ENCODE data around the gene TGFB3.

Gene TGFB3

DNA sequence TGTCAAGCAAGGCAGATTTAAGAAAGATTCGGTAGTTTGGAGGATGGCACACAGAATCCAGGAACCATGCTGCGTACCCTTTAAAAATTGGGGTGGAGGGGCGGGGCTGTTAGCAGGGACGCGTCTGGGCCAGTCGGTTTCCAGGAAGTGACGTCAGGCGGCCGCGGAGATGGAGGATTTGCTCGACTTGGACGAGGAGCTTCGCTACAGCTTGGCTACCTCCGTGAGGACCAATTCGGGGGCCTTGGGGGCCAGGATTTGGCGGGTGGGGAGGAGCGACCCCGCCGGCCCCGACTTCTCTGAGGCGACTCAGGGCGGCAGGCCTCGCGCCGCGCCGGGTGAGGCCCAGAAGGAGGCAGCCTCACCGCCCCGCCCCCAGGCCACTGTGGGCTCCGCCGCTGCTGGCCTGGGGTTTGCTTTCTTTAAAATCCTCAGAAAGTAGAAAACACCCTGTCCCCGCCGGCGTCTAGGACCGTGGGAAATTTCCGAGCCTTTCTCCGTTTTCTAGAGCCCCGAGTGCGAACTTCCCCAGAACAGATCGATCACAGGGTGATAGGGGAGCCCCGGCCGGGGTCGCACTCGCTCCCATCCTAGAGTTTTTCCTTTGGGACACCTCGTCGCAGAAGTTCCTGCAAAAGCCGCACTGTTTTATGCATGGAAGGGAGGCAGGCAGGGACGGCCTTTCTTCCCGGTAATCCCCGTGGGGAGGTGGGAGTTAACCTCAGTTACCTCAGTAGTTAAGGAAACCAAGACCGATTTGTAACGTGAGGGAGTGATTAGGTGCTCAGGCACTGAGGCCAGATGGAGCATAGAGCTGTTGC lies 4.0 kb upstream of the TGFB3 start, which contains the start of gene IFT43:
IFT43 (plus strand) TSS at position 146 of the 821 bp plus-strand sequence; CDS start at position 170, 24 bp downstream.
- peak; percentile 76 for FAIRE-seq
- DNase-seq (ENCODE audit: insufficient read length): peak; percentile 74
- TF ChIP-seq TAF1 (IDR thresholded peaks at IDR 0.05; ENCODE audit: borderline replicate concordance, low read depth, low read length) (no peak), POLR2A (IDR thresholded peaks at IDR 0.05; ENCODE audit: low read depth, low read length) (no peak), POLR2AphosphoS5 (IDR thresholded peaks at IDR 0.05; ENCODE audit: low read depth, low read length) (no peak)

GRCh38 chr14:75984674-75985073 lies 2.9 kb upstream of the TGFB3 start:
- TF ChIP-seq POLR2AphosphoS5 (IDR thresholded peaks at IDR 0.05; ENCODE audit: low read depth, low read length): no peak
- TF ChIP-seq POLR2A (IDR thresholded peaks at IDR 0.05; ENCODE audit: low read depth, low read length): no peak
- no peak for TF ChIP-seq TAF1 (IDR thresholded peaks at IDR 0.05; ENCODE audit: borderline replicate concordance, low read depth, low read length)

GRCh38 chr14:75983019-75983358 lies 1.2 kb upstream of the TGFB3 start:
- TF ChIP-seq POLR2AphosphoS5 (IDR thresholded peaks at IDR 0.05; ENCODE audit: low read depth, low read length): no peak
- FAIRE-seq (no peak), DNase-seq (ENCODE audit: insufficient read length) (no peak)

More at GRCh38 chr14:75984674-75985073, 2.9 kb upstream of the TGFB3 start:
- DNase-seq (ENCODE audit: insufficient read length) (no peak), FAIRE-seq (no peak)

- TF ChIP-seq POLR2AphosphoS5 (IDR thresholded peaks at IDR 0.05; ENCODE audit: low read depth, low read length) (no peak), POLR2A (IDR thresholded peaks at IDR 0.05; ENCODE audit: low read depth, low read length) (no peak), TAF1 (IDR thresholded peaks at IDR 0.05; ENCODE audit: borderline replicate concordance, low read depth, low read length) (no peak)
- peak; percentile 71 for DNase-seq (ENCODE audit: insufficient read length)
- FAIRE-seq: peak; percentile 81
Observed at GRCh38 chr14:75982266-75983018, 647 bp upstream of the TGFB3 start.

GRCh38 chr14:75980856-75981255 lies 939 bp downstream of the TGFB3 start:
- DNase-seq (ENCODE audit: insufficient read length) (no peak), FAIRE-seq (no peak)
- TF ChIP-seq POLR2A (IDR thresholded peaks at IDR 0.05; ENCODE audit: low read depth, low read length) (no peak), POLR2AphosphoS5 (IDR thresholded peaks at IDR 0.05; ENCODE audit: low read depth, low read length) (no peak), TAF1 (IDR thresholded peaks at IDR 0.05; ENCODE audit: borderline replicate concordance, low read depth, low read length) (no peak)

DNA sequence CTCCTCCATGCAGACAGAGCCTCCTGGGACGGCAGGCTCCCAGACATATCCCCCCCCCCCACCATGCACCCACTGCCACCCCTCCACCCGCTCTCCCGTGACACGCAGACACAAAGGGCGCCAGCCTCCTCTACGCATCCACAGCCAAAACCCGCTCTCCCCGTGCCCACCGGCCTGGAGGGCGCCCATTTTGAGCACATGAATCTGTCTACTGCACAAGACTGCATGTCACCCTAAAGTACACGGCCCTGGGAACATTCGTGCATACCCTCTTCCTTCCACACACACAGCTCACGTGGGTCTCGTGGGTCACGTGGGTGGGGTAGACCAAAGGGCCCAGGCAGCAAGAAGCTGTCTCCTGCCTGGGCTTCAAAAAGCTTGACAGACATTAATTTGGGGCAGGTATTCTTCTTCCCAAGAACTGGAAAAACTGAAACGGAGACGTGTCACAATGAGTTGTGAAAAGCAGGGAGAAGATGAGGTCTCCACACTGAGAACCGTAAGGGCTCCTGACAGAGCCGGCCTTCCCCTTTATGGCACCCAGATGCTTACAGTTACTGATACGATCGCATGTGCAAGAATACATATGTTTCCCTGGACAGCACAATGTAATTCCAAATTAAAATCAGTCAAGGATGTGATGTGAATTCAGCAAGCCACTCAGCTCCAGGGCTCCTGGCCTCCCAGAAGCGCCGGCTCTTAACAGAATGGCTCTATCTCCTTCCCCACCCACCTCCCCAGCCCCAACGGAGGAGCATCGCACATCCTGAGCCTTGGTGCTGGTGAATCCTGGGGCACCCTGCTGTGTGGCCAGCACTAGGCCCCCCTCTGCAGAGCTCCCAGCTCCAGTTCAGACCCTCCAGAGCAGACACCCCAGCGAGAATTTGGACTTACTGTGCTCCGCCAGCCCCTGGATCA lies 1.9 kb downstream of the TGFB3 start:
- no peak for TF ChIP-seq POLR2AphosphoS5 (IDR thresholded peaks at IDR 0.05; ENCODE audit: low read depth, low read length)
- TF ChIP-seq POLR2A (IDR thresholded peaks at IDR 0.05; ENCODE audit: low read depth, low read length): no peak
- TF ChIP-seq TAF1 (IDR thresholded peaks at IDR 0.05; ENCODE audit: borderline replicate concordance, low read depth, low read length): no peak
- no peak for FAIRE-seq
- DNase-seq (ENCODE audit: insufficient read length): no peak

DNA sequence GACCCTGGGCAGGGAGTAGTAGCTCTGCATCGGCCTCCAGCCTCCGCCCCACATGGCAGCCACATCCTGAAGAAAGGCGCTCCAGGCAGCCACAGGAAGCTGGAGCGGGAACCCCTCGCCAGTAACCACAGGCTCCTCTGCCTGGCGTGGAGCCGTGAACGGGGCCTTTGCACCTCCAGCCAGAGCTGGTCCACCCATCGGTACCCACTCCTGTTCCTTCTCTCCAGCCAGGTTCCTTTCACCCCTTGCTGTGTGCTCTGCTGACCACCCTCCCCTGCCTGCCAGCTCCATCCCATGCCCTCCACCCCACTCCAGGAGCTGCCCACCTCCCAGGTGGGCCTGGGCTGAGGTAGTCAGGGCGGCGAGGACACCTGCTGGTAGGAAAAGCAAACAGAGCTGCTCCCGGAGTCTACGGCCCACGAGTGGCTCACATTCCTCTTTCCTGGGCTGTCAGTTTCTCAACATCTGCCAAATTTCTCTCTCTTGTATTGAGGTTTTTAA lies 2.7 kb downstream of the TGFB3 start:
- no peak for DNase-seq (ENCODE audit: insufficient read length)
- FAIRE-seq: no peak
- TF ChIP-seq POLR2AphosphoS5 (IDR thresholded peaks at IDR 0.05; ENCODE audit: low read depth, low read length): no peak
- TF ChIP-seq POLR2A (IDR thresholded peaks at IDR 0.05; ENCODE audit: low read depth, low read length): no peak
- TF ChIP-seq TAF1 (IDR thresholded peaks at IDR 0.05; ENCODE audit: borderline replicate concordance, low read depth, low read length): no peak

DNA sequence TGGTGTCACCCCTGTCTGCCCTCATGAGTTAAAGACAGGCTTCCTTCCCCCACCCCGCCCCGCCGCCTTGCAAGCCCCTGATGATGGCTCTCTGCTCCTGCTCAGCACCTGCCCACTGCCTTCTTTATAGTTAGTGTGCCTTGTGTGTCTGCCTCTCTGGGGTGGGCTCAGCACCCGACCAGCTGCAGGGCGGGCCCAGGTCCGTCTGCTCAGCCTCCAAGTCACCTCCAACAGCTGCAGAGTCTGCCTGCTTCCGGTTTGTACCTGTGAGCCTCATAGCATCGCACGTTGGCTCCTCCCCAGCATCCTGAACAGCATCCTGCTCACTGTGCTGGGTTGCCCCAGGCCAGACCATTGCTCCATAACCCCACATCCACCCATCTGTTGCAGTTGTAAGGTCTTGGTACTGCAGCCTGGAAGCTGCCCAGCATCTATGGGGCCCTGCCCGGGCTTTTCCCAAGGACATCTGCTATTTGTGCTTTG lies 3.5 kb downstream of the TGFB3 start:
- no peak for FAIRE-seq

DNA sequence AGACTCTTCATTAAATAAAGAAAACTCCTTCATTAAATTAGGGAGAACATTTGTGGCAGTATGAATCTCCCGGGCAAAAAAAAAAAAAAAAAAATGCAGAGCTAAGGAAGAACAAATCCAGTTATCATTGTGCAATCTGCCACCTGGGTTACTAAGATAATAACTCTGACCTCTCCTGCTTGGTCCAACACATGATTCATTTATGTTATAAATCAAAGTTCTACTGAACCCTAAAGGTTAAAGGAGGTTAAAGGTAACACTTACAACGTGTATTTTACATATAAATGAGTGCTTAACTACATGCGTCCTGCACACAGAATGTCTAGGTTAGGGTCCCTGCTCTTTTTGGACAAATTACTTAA lies 4.2 kb downstream of the TGFB3 start:
- no peak for TF ChIP-seq POLR2A (IDR thresholded peaks at IDR 0.05; ENCODE audit: low read depth, low read length)
- TF ChIP-seq TAF1 (IDR thresholded peaks at IDR 0.05; ENCODE audit: borderline replicate concordance, low read depth, low read length): no peak
- no peak for TF ChIP-seq POLR2AphosphoS5 (IDR thresholded peaks at IDR 0.05; ENCODE audit: low read depth, low read length)
- FAIRE-seq: no peak
- DNase-seq (ENCODE audit: insufficient read length): no peak

More for the DNA sequence above, 3.5 kb downstream of the TGFB3 start:
- no peak for DNase-seq (ENCODE audit: insufficient read length)
- TF ChIP-seq POLR2AphosphoS5 (IDR thresholded peaks at IDR 0.05; ENCODE audit: low read depth, low read length) (no peak), TAF1 (IDR thresholded peaks at IDR 0.05; ENCODE audit: borderline replicate concordance, low read depth, low read length) (no peak), POLR2A (IDR thresholded peaks at IDR 0.05; ENCODE audit: low read depth, low read length) (no peak)

DNA sequence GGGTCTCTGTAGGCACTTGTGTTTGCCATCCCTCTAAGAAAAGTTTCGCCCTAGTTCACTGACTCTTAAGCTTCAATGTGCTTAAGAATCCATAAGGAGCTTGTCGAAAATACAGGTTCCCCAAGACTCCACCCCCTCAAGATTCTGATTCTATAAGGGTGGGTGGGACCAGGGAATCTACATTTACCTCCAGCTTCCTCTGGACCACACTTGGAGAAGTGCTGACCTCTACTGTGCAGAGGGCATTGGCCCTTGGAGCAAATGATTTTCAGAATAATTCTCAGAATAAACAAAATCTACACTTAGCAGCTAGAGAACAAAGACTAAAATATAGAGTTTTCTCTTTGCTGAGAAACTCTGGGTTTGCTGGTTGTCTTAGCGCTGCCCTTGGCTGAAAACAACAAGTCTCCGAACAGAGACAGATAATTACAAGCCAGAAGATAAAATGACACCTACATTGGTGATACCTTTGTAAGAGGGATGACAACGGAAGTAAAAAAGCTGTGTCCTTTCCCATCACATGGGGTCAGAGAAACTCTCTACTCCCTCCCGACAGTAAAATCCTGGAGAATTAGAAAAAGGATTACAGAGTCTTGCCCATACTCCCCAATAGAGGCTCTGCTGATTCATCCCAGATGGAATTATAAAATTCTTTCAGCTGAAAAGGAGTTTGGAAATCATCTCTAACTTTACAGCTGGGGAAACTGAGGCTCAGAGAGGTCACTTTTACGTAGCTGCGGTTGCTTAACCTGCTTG lies 4.8 kb downstream of the TGFB3 start:
- no peak for DNase-seq (ENCODE audit: insufficient read length)
- TF ChIP-seq POLR2AphosphoS5 (IDR thresholded peaks at IDR 0.05; ENCODE audit: low read depth, low read length) (no peak), POLR2A (IDR thresholded peaks at IDR 0.05; ENCODE audit: low read depth, low read length) (no peak), TAF1 (IDR thresholded peaks at IDR 0.05; ENCODE audit: borderline replicate concordance, low read depth, low read length) (no peak)
- FAIRE-seq: no peak
